Heart right ventricle (tissue), 16 donors: Measurements from ENCODE around the gene CLMP. TPM values are rescaled to one million over a fixed set of nuclear protein-coding genes. Genes with fewer than 3 reads are reported as not detected.
"Not testable (repeated sequence)": the region's sequence is repeated elsewhere in the genome, so short reads cannot be mapped to it uniquely, and the experiment has no call there.

Experiments used
- ATAC-seq, 8 donors: fragments of 200-7000 bp; cut with Tn5 transposase; one replicate each; pipeline ENCODE4 v1.9.1; 2020; ENCODE audit warnings: mild to moderate bottlenecking in 8 of 8, moderate library complexity in 8 of 8, moderate number of reproducible peaks in 1 of 8
- DNase-seq, 2 donors: peaks; one replicate each; pipeline ENCODE4 v3.0.0-alpha.2; 2020
- H3K27ac ChIP-seq, 10 donors: fragments of 200-600 bp; sonication (generic) in 2 of 10; one replicate each; pipeline versions ENCODE4 v1.5.0 to v1.8.0; 2020 to 2022; ENCODE audit warnings: mild to moderate bottlenecking in 3 of 10
- H3K27me3 ChIP-seq, 7 donors: fragments of 200-600 bp; one replicate each; pipeline ENCODE4 v1.8.0; 2021 to 2022; ENCODE audit warnings: mild to moderate bottlenecking in 2 of 7
- H3K36me3 ChIP-seq, 9 donors: fragments of 200-600 bp; sonication (generic) in 1 of 9; one replicate each; pipeline versions ENCODE4 v1.5.0 to v1.8.0; 2020 to 2022; ENCODE audit warnings: mild to moderate bottlenecking in 2 of 9
- H3K4me1 ChIP-seq, 9 donors: fragments of 200-600 bp; sonication (generic) in 1 of 9; one replicate each; pipeline versions ENCODE4 v1.5.0 to v1.8.0; 2020 to 2022; ENCODE audit warnings: mild to moderate bottlenecking in 4 of 9
- H3K4me3 ChIP-seq, 10 donors: fragments of 200-600 bp; sonication (generic) in 2 of 10; one replicate each; pipeline versions ENCODE4 v1.5.0 to v1.8.0; 2020 to 2022; ENCODE audit warnings: mild to moderate bottlenecking in 7 of 10, moderate library complexity in 2 of 10
- H3K9me3 ChIP-seq, 11 donors: fragments of 200-600 bp in 10 of 11; sonication (generic) in 2 of 11; one replicate each; pipeline versions ENCODE4 v1.5.0 to v1.8.0; 2013 to 2022; ENCODE audit warnings: mild to moderate bottlenecking in 2 of 11, control low read depth in 1 of 11, moderate library complexity in 1 of 11
- WGBS, 2 donors: extraction: QIAGEN DNeasy Blood & Tissue Kit; methylation state at CpG; one replicate each; pipeline ENCODE4 v1.1.7; 2013; ENCODE audit warnings: inconsistent platforms in 1 of 2; 5-methylcytosine and 5-hydroxymethylcytosine counted together
- intact Hi-C, 10 donors: fragments of 100-400 bp; cut with DNase I; formaldehyde crosslinking; loops; one replicate each; pipeline versions ENCODE4 v1.11.1 to v1.14.2; 2022
- polyA plus RNA-seq, 2 donors: library from polyadenylated mRNA; stranded (reverse); fragments of 200-250 nt; gene quantifications; one replicate each; pipeline ENCODE4 v1.2.3, GENCODE V29; 2013
- total RNA-seq, 10 donors: library from RNA; stranded (reverse); fragmentation: NEBNext Ultra II Directional in 3 of 10; extraction: Animal tissue kit (Norgen Biotek cat#: 25700) in 3 of 10; gene quantifications; one replicate each; pipeline versions ENCODE4 v1.2.1 to v1.2.4, GENCODE V29; 2021 to 2023
- TF ChIP-seq, protein P1 (sequence below), 9 donors: fragments of 200-600 bp; sonication (generic) in 2 of 9; IDR thresholded peaks; one replicate each; pipeline versions ENCODE4 v1.5.0 to v1.8.0; 2021 to 2022; ENCODE audit warnings: antibody characterized with exemption in 9 of 9, mild to moderate bottlenecking in 5 of 9, moderate library complexity in 1 of 9
- donor health status: Arrhythmogenic right ventricular cardiomyopathy.
- donor health status: ischemic (EF 13 %, LVEDD 7.1; RV severe dilation, severe dysfunction).
- donor health status: healthy with polysubstance abuse.
- donor health status: DM: no; HTN: yes; CAD: no.
- donor health status: DM: no; HTN: no; CAD: no.
- donor health status: ischemic (EF 25% LVEDD 6.9; RV normal size, moderate dysfunction).
- donor health status: ischemic (EF 25% LVEDD 5.7; RV mildly dilated, moderate dysfunction).
- donor health status: healthy.
- donor health status: DM: yes; HTN: yes; CAD: no.
- donor health status: Ischemic cardiomyopathy.
- donor health status: ischemic (EF 35%, LVEDD 5.7; RV mildly dilated, moderate dysfunction).
- donor health status: nonischemic (EF 11% LVEDD 7.7; RV severe dilation, severe dysfunction).
- donor health status: DM: yes; HTN: yes; CAD: no.
- donor health status: PGD.
- donor health status: ischemic (EF 29% LVEDD 5.4; RV normal size, mild dysfunction).
- donor health status: nonischemic (EF 23%, LVEDD 6.1; RV moderate dilation, normal function).

The CLMP gene
- total and polyA plus RNA-seq, 12 donors: 1.9 to 16.9 (median 5.2) TPM

DNA sequence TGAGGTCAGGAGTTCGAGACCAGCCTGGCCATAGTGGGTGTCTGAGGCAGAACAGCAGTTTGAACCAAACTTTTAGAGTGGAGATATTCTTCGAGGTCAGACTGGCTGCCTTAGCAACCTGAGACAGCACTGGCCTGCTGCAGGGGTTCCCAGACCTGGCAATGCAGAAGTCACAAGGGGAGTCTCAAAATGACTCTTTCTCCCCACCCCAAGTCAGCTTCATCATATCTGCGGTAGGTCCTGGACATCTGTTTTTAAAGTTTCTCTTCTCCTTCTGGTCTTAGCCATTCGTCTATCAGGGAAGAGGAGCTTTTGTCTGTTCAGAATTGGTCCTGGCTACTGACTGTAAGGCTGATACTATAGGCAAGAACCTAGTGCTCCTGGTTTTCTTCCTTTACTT lies 14.5 kb upstream of the CLMP start:
- Histone ChIP-seq H3K4me1 (peaks cover 0 to 9% (median 0%) of the 10 kb centered on the region in 9 donors), H3K9me3 (no peaks in the 10 kb centered on the region), H3K4me3 (no peak overlapping the region), H3K27ac (no peak overlapping the region), H3K36me3 (no peaks in the 10 kb centered on the region), H3K27me3 (peaks cover 0 to 50% (median 23%) of the 10 kb centered on the region in 7 donors)
- intact Hi-C loops: no loop called here
- ATAC-seq: no peak
- DNase-seq: no peak
- WGBS, 2 donors: 87% methylated on average over 4 of the region's 4 CpGs
- TF ChIP-seq, protein P1, sequence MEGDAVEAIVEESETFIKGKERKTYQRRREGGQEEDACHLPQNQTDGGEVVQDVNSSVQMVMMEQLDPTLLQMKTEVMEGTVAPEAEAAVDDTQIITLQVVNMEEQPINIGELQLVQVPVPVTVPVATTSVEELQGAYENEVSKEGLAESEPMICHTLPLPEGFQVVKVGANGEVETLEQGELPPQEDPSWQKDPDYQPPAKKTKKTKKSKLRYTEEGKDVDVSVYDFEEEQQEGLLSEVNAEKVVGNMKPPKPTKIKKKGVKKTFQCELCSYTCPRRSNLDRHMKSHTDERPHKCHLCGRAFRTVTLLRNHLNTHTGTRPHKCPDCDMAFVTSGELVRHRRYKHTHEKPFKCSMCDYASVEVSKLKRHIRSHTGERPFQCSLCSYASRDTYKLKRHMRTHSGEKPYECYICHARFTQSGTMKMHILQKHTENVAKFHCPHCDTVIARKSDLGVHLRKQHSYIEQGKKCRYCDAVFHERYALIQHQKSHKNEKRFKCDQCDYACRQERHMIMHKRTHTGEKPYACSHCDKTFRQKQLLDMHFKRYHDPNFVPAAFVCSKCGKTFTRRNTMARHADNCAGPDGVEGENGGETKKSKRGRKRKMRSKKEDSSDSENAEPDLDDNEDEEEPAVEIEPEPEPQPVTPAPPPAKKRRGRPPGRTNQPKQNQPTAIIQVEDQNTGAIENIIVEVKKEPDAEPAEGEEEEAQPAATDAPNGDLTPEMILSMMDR (IDR thresholded peaks at IDR 0.05): no peak

DNA sequence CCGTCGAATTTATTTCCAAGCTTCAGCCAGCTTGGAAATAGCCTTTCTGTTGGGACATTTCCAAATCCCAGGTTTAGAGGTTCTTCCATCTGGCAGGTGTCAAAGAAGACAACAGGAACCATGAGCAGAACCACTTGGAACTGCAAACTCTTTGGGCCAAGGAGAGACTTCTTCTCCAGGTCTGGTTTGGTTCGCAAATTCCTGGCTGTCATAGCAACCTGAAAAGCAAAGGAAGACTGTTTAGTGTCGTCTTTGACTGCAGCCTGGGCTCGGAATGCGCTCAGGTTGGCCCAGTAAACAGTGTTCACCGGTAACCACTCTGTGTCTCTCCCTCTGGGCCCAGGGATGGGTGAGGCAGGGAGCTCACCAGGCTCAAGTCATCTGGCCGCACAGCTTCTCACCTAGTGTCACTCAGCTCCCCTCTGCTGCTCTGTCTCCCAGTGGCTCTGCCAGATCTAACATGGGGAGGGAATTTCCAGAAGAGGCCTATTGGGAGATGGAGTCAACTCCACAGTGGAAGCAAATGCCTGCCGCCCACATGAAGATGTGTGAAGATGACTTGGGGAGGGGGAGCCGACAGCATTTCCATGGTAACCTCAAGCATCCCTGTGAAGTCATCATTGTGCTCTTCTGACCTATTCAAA lies 11.9 kb upstream of the CLMP start:
- no peak overlapping the region for H3K4me3 ChIP-seq
- intact Hi-C loops: no loop called here
- ATAC-seq (peak in 6 of 8 donors; percentile 9 to 57 (median 30)), DNase-seq (no peak)
- TF ChIP-seq, protein P1 (IDR thresholded peaks at IDR 0.05): no peak
- H3K4me1 ChIP-seq: peaks cover 0 to 23% (median 0%) of the 10 kb centered on the region in 9 donors
- peaks cover 0 to 35% (median 10%) of the 10 kb centered on the region in 7 donors for H3K27me3 ChIP-seq
- no peak overlapping the region for H3K27ac ChIP-seq
- no peaks in the 10 kb centered on the region for H3K9me3 ChIP-seq
- H3K36me3 ChIP-seq: no peaks in the 10 kb centered on the region
- 34 to 41% methylated on average over 10 of the region's 10 CpGs for WGBS, 2 donors

DNA sequence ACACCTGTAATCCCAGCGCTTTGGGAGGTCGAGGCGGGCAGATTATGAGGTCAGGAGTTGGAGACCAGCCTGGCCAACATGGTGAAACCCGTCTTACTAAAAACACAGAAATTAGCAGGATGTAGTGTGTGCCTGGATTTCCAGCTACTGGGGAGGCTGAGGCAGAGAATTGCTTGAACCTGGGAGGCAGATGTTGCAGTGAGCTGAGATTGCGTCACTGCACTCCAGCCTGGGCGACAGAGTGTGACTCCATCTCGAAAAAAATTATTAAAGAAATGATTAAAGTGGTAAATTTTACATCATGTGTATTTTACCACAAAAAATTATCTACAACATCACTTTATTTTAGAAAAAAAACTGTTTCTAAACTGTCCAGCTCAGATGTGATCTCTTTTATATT lies 11.0 kb upstream of the CLMP start:
- intact Hi-C loops, H3K27ac ChIP-seq, H3K9me3 ChIP-seq, DNase-seq, H3K36me3 ChIP-seq, ATAC-seq, H3K4me3 ChIP-seq: not testable (repeated sequence)
- WGBS, 2 donors: 89 to 92% methylated on average over 7 of the region's 7 CpGs
- H3K4me1 ChIP-seq: peaks cover 0 to 28% (median 0%) of the 10 kb centered on the region in 9 donors
- H3K27me3 ChIP-seq: peaks cover 0 to 27% (median 4%) of the 10 kb centered on the region in 7 donors

DNA sequence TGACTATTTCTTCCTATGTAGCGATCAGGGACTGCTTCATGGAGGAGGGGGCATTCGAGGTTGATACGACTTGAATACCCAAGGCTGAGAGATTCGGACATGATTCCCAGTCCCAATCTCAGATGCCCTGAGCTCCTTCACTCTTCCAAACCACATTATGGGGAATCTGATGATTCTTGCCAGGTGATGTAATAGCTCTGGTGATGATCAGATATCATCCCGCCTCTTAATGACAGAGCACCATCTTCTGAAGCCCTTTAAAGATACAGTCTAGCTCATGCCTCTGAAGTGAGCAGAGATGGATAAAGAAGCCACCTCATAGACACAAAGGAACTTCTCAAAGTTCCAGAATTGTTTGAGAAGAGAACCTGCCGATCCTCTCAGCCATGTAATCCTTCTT lies 8.9 kb upstream of the CLMP start:
- H3K27ac ChIP-seq: peak overlapping the region in 1 of 10 donors; percentile 29
- TF ChIP-seq, protein P1 (IDR thresholded peaks at IDR 0.05): no peak
- H3K36me3 ChIP-seq: no peaks in the 10 kb centered on the region
- ATAC-seq (no peak), DNase-seq (no peak)
- intact Hi-C loops: no loop called here
- 84 to 85% methylated on average over 6 of the region's 6 CpGs for WGBS, 2 donors
- H3K9me3 ChIP-seq: no peaks in the 10 kb centered on the region
- H3K4me3 ChIP-seq: no peak overlapping the region
- peaks cover 0 to 28% (median 0%) of the 10 kb centered on the region in 9 donors for H3K4me1 ChIP-seq
- peaks cover 0 to 46% (median 12%) of the 10 kb centered on the region in 7 donors for H3K27me3 ChIP-seq

DNA sequence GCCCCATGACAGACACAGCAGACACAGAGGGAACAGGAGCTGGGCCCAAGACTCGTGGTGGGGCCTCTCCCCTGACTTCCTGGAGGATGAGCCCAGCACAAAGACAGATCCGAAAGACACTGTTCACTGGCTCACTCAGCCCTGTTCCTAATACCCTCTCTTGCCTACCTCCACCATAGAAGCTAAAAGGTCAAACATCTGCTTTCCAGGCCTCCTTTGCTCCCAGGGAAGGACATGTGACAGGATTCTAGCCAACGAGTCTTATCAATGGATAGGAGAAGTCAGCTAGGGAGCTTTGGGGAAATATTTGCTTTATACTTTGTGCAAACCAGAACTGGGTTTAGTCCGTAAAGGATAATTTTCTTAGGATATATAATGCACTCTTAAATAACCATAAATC lies 8.4 kb upstream of the CLMP start:
- H3K4me1 ChIP-seq: peaks cover 0 to 28% (median 0%) of the 10 kb centered on the region in 9 donors
- H3K36me3 ChIP-seq: no peaks in the 10 kb centered on the region
- H3K27ac ChIP-seq: peak overlapping the region in 1 of 10 donors; percentile 29
- TF ChIP-seq, protein P1 (IDR thresholded peaks at IDR 0.05): no peak
- 51 to 56% methylated on average over 4 of the region's 4 CpGs for WGBS, 2 donors
- no peak for DNase-seq
- no peak overlapping the region for H3K4me3 ChIP-seq
- no peak for ATAC-seq
- H3K27me3 ChIP-seq: peaks cover 0 to 47% (median 13%) of the 10 kb centered on the region in 7 donors
- no peaks in the 10 kb centered on the region for H3K9me3 ChIP-seq
- intact Hi-C loops: no loop called here
